ENCODE results near the gene C20orf204.

DNA sequence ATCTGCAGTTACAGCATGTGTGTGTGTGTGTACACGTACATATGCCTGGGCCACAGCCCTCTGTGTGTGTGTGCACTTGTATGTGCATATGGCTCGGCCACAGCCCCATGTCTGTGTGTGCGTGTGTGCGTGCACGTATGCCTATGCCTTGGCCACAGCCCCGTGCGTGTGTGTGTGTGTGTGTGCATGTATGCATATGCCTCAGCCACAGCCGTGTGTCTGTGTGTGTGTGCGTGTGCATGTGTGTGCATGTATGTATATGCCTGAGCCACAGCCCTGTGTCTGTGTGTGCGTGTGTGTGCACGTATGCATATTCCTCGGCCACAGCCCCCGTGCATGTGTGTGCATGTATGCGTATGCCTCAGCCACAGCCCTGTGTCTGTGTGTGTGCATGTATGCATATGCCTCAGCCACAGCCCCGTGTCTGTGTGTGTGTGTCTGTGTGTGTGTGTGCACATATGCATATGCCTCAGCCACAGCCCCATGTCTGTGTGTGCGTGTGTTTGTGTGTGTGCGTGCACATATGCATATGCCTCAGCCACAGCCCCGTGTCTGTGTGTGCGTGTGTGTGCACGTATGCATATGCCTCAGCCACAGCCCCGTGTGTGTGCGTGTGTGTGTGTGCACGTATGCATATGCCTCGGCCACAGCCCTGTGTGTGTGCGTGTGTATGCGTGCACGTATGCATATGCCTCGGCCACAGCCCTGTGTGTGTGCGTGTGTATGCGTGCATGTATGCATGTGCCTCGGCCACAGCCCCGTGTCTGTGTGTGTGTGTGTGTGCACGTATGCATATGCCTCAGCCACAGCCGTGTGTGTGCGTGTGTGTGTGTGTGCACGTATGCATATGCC is 14.6 kb upstream of the C20orf204 start:
- TF ChIP-seq, protein P1, sequence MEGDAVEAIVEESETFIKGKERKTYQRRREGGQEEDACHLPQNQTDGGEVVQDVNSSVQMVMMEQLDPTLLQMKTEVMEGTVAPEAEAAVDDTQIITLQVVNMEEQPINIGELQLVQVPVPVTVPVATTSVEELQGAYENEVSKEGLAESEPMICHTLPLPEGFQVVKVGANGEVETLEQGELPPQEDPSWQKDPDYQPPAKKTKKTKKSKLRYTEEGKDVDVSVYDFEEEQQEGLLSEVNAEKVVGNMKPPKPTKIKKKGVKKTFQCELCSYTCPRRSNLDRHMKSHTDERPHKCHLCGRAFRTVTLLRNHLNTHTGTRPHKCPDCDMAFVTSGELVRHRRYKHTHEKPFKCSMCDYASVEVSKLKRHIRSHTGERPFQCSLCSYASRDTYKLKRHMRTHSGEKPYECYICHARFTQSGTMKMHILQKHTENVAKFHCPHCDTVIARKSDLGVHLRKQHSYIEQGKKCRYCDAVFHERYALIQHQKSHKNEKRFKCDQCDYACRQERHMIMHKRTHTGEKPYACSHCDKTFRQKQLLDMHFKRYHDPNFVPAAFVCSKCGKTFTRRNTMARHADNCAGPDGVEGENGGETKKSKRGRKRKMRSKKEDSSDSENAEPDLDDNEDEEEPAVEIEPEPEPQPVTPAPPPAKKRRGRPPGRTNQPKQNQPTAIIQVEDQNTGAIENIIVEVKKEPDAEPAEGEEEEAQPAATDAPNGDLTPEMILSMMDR (IDR thresholded peaks at IDR 0.05): no peak
- no peak for TF ChIP-seq POLR2A (IDR thresholded peaks at IDR 0.05)

Measured in tibial nerve (tissue), 3 donors.